T-helper 9 cell (primary cell): ENCODE results near the gene ACVR1.

Experiments used
- DNase-seq: peaks from one replicate; pipeline ENCODE4 v3.0.0-alpha.2; 2020
- total RNA-seq, 2 donors: gene quantifications; one replicate each; lab custom pipeline; 2026; lab: John Stamatoyannopoulos, UW

ACVR1 gene
- 34.3 to 35.5 reads per million in 2 donors for total RNA-seq

- DNase-seq: peak; percentile 74
Observed at GRCh38 chr2:157876066-157876785, at the start of gene ACVR1. ACVR1 (minus strand) TSS chr2:157876330; CDS start chr2:157799493, 76,837 bp downstream.

GRCh38 chr2:157925071-157925470 lies 48.9 kb upstream of the ACVR1 start:
- DNase-seq: no peak

GRCh38 chr2:157923598-157924217 lies 47.6 kb upstream of the ACVR1 start:
- DNase-seq: no peak

GRCh38 chr2:157922815-157923214 lies 46.7 kb upstream of the ACVR1 start:
- DNase-seq: no peak

GRCh38 chr2:157922336-157922735 lies 46.2 kb upstream of the ACVR1 start:
- DNase-seq: no peak

- no peak for DNase-seq
Observed at GRCh38 chr2:157920736-157921135, 44.6 kb upstream of the ACVR1 start.

GRCh38 chr2:157919181-157919580 lies 43.1 kb upstream of the ACVR1 start:
- DNase-seq: no peak

- no peak for DNase-seq
Observed at GRCh38 chr2:157918319-157918718, 42.2 kb upstream of the ACVR1 start.

GRCh38 chr2:157911750-157912149 lies 35.6 kb upstream of the ACVR1 start:
- DNase-seq: no peak

GRCh38 chr2:157911246-157911645 lies 35.1 kb upstream of the ACVR1 start:
- DNase-seq: no peak

GRCh38 chr2:157905092-157905491 lies 29.0 kb upstream of the ACVR1 start:
- DNase-seq: no peak

- no peak for DNase-seq
Observed at GRCh38 chr2:157903626-157904025, 27.5 kb upstream of the ACVR1 start.

- DNase-seq: no peak
Observed at GRCh38 chr2:157903151-157903550, 27.0 kb upstream of the ACVR1 start.

GRCh38 chr2:157902692-157903091 lies 26.6 kb upstream of the ACVR1 start:
- no peak for DNase-seq

GRCh38 chr2:157901325-157901724 lies 25.2 kb upstream of the ACVR1 start:
- DNase-seq: no peak

- DNase-seq: no peak
Observed at GRCh38 chr2:157900684-157901083, 24.6 kb upstream of the ACVR1 start.

- DNase-seq: no peak
Observed at GRCh38 chr2:157900203-157900602, 24.1 kb upstream of the ACVR1 start.

GRCh38 chr2:157899125-157899839 lies 23.2 kb upstream of the ACVR1 start:
- no peak for DNase-seq

- peak; percentile 16 for DNase-seq
Observed at GRCh38 chr2:157898591-157898996, 22.5 kb upstream of the ACVR1 start.

- DNase-seq: peak; percentile 13
Observed at GRCh38 chr2:157897106-157897971, 21.2 kb upstream of the ACVR1 start.

GRCh38 chr2:157895531-157895930 lies 19.4 kb upstream of the ACVR1 start:
- no peak for DNase-seq

- no peak for DNase-seq
Observed at GRCh38 chr2:157894694-157895435, 18.7 kb upstream of the ACVR1 start.
